Esophagus squamous epithelium (tissue), 5 donors: ENCODE data around the gene NR6A1. TPM values are rescaled to one million over a fixed set of nuclear protein-coding genes. Genes with fewer than 3 reads are reported as not detected.

Experiments
- DNase-seq: peaks from one replicate; lab custom pipeline; 2025; lab: John Stamatoyannopoulos, UW
- H3K27ac ChIP-seq, 4 donors: fragments of 200-600 bp; sonication (generic); one replicate each; pipeline ENCODE4 v1.5.1; 2016 to 2019; ENCODE audit warnings: mild to moderate bottlenecking in 1 of 4
- H3K27me3 ChIP-seq, 4 donors: fragments of 200-600 bp; sonication (generic); 1 replicate in 3 of 4; 2 replicates in 1 of 4; pipeline versions ENCODE4 v1.5.1 to v1.6.0; 2017 to 2021; ENCODE audit warnings: antibody characterized with exemption in 1 of 4
- H3K36me3 ChIP-seq, 3 donors: fragments of 200-600 bp; sonication (generic); one replicate each; pipeline ENCODE4 v1.5.1; 2016 to 2019
- H3K4me1 ChIP-seq, 3 donors: fragments of 200-600 bp; sonication (generic); one replicate each; pipeline ENCODE4 v1.5.1; 2017 to 2019
- H3K4me3 ChIP-seq, 4 donors: fragments of 200-600 bp; sonication (generic); 1 replicate in 3 of 4; 2 replicates in 1 of 4; pipeline ENCODE4 v1.5.1; 2016 to 2019; ENCODE audit warnings: mild to moderate bottlenecking in 2 of 4, moderate library complexity in 1 of 4
- H3K9me3 ChIP-seq, 3 donors: fragments of 200-600 bp; sonication (generic); one replicate each; pipeline ENCODE4 v1.5.1; 2016 to 2019
- CTCF ChIP-seq, 6 experiments: fragments of 450-650 bp in 4 of 6; fragments of 200-600 bp in 2 of 6; sonication (generic) in 2 of 6; IDR thresholded peaks; one replicate each; pipeline ENCODE4 v1.5.1; 2016 to 2019; ENCODE audit warnings: antibody characterized with exemption in 6 of 6, mild to moderate bottlenecking in 4 of 6, moderate library complexity in 4 of 6
- POLR2A ChIP-seq, 4 donors: fragments of 450-650 bp; IDR thresholded peaks; one replicate each; pipeline ENCODE4 v1.6.1; 2017; ENCODE audit warnings: antibody characterized with exemption in 4 of 4, mild to moderate bottlenecking in 4 of 4, moderate library complexity in 3 of 4
- WGBS, 2 donors: methylation state at CpG; one replicate each; pipeline ENCODE4 v1.1.5; 2018; 5-methylcytosine and 5-hydroxymethylcytosine counted together
- intact Hi-C: fragments of 100-400 bp; cut with DNase I; formaldehyde crosslinking; loops from one replicate; pipeline ENCODE4 v1.15.0; 2022
- total RNA-seq, 4 donors: library from RNA; depleted of rRNA; stranded (reverse); fragments of >200 nt; gene quantifications; one replicate each; pipeline ENCODE4 v1.1.0, GENCODE V29; 2016
- donor health status: DM: yes; HTN: yes; CAD: no.

Gene NR6A1
- total RNA-seq, 4 donors from 2014 or later = 1.9 to 4.0 (median 2.7) TPM

- TF ChIP-seq POLR2A (IDR thresholded peaks at IDR 0.05) = no peak
- peak in 1 of 6 experiments; percentile 15 for TF ChIP-seq CTCF (IDR thresholded peaks at IDR 0.05)
- intact Hi-C loops = no loop called here
- H3K4me3 ChIP-seq = no peak overlapping the region
- peaks cover 0 to 92% (median 2%) of the 10 kb centered on the region in 4 donors for H3K27me3 ChIP-seq
- H3K4me1 ChIP-seq = peaks cover 12 to 30% (median 13%) of the 10 kb centered on the region in 3 donors
- H3K9me3 ChIP-seq = no peaks in the 10 kb centered on the region
- H3K36me3 ChIP-seq = no peaks in the 10 kb centered on the region
- no peak overlapping the region for H3K27ac ChIP-seq
- no peak for DNase-seq
- 65 to 68% methylated on average over 4 of the region's 4 CpGs for WGBS, 2 donors
Observed at GRCh38 chr9:124766815-124767554, 4.1 kb downstream of the NR6A1 start.

- no peak overlapping the region for H3K4me3 ChIP-seq
- H3K9me3 ChIP-seq = no peaks in the 10 kb centered on the region
- WGBS, 2 donors = 89 to 97% methylated on average over 1 of the region's 1 CpG
- peaks cover 0 to 98% (median 2%) of the 10 kb centered on the region in 4 donors for H3K27me3 ChIP-seq
- intact Hi-C loops = no loop called here
- H3K36me3 ChIP-seq = no peaks in the 10 kb centered on the region
- peaks cover 12 to 25% (median 13%) of the 10 kb centered on the region in 3 donors for H3K4me1 ChIP-seq
- H3K27ac ChIP-seq = no peak overlapping the region
- no peak for DNase-seq
- TF ChIP-seq CTCF (IDR thresholded peaks at IDR 0.05) (no peak), POLR2A (IDR thresholded peaks at IDR 0.05) (no peak)
Observed at GRCh38 chr9:124766326-124766725, 4.8 kb downstream of the NR6A1 start.

- no peak for DNase-seq
- WGBS, 2 donors = 74 to 83% methylated on average over 6 of the region's 6 CpGs
- Histone ChIP-seq H3K4me3 (no peak overlapping the region), H3K27me3 (peaks cover 0 to 99% (median 2%) of the 10 kb centered on the region in 4 donors), H3K4me1 (peaks cover 10 to 20% (median 10%) of the 10 kb centered on the region in 3 donors), H3K36me3 (no peaks in the 10 kb centered on the region), H3K27ac (no peak overlapping the region), H3K9me3 (no peaks in the 10 kb centered on the region)
- intact Hi-C loops = no loop called here
- TF ChIP-seq POLR2A (IDR thresholded peaks at IDR 0.05) = no peak
Observed at GRCh38 chr9:124765439-124765835, 5.7 kb downstream of the NR6A1 start.

GRCh38 chr9:124764774-124765438 lies 6.2 kb downstream of the NR6A1 start:
- peaks cover 0 to 99% (median 2%) of the 10 kb centered on the region in 4 donors for H3K27me3 ChIP-seq
- H3K4me3 ChIP-seq = no peak overlapping the region
- no peaks in the 10 kb centered on the region for H3K9me3 ChIP-seq
- WGBS, 2 donors = 62 to 74% methylated on average over 6 of the region's 6 CpGs
- no peaks in the 10 kb centered on the region for H3K36me3 ChIP-seq
- no peak overlapping the region for H3K27ac ChIP-seq
- intact Hi-C loops = no loop called here
- TF ChIP-seq POLR2A (IDR thresholded peaks at IDR 0.05) = no peak
- peak in 2 of 6 experiments; percentile 4 to 30 for TF ChIP-seq CTCF (IDR thresholded peaks at IDR 0.05)
- H3K4me1 ChIP-seq = peaks cover 4 to 15% (median 7%) of the 10 kb centered on the region in 3 donors
- no peak for DNase-seq

GRCh38 chr9:124762633-124763032 lies 8.5 kb downstream of the NR6A1 start:
- H3K36me3 ChIP-seq = no peaks in the 10 kb centered on the region
- no peak overlapping the region for H3K27ac ChIP-seq
- no peak for TF ChIP-seq POLR2A (IDR thresholded peaks at IDR 0.05)
- TF ChIP-seq CTCF (IDR thresholded peaks at IDR 0.05) = no peak
- peaks cover 0 to 92% (median 0%) of the 10 kb centered on the region in 4 donors for H3K27me3 ChIP-seq
- no peak overlapping the region for H3K4me3 ChIP-seq
- intact Hi-C loops = no loop called here
- DNase-seq = no peak
- no peaks in the 10 kb centered on the region for H3K9me3 ChIP-seq
- 67 to 69% methylated on average over 3 of the region's 3 CpGs for WGBS, 2 donors
- no peaks in the 10 kb centered on the region for H3K4me1 ChIP-seq
